GM18505 (cell line): ENCODE data around the gene SRRM5.

Experiments
- ATAC-seq: cut with Tn5 transposase; IDR thresholded peaks from one replicate; pipeline ENCODE4 v1.9.1; 2021; ENCODE audit not compliant: unreplicated experiment
- POLR2A ChIP-seq: IDR thresholded peaks from 4 replicates; pipeline ENCODE4 v1.6.1; 2011; ENCODE audit warnings: borderline replicate concordance; ENCODE audit not compliant: insufficient read depth, insufficient read length; ENCODE audit errors: extremely low read depth

SRRM5 gene, protein sequence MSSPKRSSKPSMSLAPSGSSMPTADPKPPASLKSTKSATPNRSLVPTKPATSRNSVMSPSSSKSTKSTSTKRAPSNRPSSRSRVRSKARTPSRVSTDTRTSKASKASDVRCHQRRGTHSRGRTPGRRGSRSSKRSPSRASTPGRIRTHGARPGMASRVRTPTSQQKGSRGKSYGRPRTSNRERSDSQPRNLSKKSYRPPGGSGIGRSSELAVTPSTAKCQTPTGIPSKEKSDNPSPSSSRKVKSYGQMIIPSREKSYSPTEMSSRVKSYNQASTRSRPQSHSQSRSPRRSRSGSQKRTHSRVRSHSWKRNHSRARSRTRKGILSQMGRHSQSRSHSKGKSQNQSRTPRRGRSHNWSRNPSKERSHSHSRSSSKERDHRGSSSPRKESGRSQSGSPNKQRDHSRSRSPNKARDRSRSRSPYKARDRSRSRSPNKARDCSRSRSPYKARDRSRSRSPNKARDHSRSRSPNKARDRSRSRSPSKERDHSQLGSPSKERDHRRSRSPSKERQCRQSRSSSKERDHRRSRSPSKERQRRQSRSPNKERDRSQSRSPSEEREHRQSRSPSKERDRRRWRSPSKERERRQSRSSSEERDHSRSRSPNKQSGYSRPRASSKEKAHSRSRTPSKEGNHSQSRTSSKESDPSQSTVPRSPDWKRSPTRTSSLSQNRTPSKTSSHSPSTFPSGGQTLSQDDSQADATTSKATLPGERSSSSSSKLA

DNA sequence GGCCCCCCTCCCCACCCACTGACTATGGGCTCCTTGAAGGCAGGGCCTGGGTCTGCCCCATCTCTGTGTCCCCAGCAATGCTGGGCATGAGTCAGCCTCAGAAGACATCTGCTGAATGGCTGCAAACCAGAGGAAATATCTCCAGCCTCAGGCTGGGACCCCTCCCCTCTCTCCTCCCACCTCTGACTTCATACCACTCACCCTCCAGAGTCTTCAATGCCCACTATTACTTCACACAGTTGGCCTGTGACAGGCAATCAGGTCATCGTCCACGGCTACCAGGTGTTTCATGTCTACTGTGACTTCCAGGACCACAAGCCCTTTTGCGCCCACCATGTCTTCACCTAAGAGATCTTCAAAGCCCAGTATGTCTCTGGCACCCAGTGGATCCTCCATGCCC, at the start of gene SRRM5:
Gene SRRM5 (plus strand): TSS at position 301 of the 400 bp plus-strand sequence. CDS start 34 bp downstream, at position 335.
- TF ChIP-seq POLR2A: no peak
- no peak for ATAC-seq

DNA sequence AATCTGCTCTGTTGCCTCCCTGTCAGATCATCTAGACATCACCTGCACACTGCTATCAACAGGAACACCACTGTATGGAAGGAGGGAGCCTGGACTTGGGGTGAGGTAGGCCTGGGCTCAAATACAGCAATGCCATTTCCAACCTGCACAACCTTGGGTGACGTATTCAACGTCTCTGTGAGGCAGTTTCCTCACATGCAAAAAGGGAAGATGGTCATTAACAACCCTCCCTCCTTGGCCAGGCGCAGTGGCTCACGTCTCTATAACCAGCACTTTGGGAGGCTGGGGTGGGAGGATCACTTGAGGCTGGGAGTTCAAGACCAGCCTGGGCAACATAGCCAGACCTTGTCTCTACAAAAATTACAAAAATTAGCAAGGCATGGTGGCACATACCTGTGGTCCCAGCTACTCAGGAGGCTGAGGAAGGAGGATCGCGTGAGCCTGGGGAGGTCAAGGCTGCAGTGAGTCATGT, 49.6 kb upstream of the SRRM5 start:
- ATAC-seq: no peak
- no peak for TF ChIP-seq POLR2A

DNA sequence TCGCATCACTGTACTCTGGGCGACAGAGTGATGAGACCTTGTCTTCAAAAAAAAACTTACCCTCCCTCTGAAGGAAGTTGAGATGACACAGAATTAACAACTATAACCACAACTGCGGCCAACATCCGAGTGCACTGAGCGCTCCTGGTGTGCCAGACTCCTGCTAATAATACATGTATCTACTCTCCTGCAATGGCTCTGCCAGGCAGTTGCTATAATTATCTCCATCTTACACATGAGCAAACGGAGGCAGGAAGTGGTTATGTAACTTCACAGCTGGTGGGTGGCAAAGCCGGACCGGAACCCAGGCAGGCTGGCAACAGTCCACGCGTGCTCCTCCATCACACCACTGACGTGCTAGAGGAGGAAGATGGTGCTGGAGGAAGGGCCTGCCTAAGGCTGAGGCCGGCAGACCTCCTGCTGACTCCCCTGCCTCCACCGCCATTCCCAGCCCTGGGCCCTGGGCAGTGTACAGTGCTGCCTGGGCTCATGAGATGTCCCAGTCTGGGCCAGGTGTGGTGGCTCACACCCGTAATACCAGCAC, 49.1 kb upstream of the SRRM5 start:
- peak; percentile 70 for ATAC-seq

DNA sequence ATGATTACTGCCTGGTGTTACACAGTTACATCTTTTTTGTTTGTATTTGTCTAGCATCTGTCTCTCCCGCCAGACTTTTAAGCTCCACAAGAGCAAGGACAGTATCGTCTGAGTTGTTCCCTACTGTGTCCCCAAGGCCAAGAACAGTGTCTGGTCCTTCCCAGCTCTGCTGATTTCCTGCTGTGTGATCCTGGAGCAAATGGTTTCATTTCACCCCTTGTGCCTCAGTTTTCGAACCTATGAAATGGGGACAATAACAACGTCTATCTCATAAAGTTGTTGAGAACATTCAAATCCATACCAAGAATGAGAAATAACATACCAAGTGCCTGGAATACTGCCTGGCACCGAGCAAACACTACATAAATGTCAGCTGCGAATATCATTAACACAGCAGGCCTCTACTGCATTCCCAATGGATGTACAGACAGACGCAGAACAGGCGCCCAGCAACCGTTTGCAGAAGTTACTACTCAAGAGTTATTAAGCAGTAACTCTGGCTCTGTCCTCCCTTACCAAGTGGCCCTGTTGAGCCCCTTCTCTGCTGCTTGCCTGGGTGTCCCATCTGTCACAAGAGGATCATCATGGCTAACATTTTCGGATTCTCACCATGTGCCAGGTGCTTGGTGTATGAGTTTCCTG, 48.0 kb upstream of the SRRM5 start:
- no peak for ATAC-seq
- no peak for TF ChIP-seq POLR2A

More for the DNA sequence above, 49.1 kb upstream of the SRRM5 start:
- TF ChIP-seq POLR2A: no peak

DNA sequence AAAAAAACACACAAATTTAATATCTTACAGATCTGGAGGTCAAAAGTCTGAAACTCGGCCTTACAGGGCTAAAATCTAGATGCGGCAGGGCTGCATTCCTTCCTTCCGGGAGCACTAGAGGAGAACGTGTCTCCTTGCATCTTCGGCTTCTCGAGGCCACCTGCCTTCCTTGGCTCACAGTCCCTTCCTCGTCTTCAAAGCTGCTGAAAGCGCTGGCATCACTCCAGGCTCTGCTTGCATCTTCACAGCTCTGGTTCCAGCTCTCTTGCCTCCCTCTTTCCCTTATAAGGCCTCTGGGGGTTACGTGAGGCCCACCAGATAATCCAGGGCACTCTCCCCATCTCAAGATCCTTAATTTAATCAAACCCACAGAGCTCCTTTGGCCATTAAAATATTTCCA, 47.1 kb upstream of the SRRM5 start:
- no peak for ATAC-seq
- no peak for TF ChIP-seq POLR2A

DNA sequence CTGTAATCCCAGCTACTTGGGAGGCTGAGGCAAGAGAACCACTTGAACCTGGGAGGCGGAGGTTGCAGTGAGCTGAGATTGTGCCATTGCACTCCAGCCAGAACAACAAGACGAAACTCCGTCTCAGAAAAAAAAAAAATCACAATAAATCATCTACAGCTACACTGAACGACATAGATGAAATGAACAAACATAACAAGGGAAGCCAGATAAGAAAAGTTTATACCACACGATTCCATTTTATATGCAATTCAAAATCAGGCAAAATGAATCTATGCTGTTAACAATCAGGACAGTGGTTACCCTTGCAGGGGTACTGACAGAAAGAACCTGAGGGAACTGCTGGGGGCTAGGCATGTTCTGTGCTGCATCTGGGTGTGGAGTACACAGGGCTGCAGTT, 42.2 kb upstream of the SRRM5 start:
- ATAC-seq: no peak
- no peak for TF ChIP-seq POLR2A

DNA sequence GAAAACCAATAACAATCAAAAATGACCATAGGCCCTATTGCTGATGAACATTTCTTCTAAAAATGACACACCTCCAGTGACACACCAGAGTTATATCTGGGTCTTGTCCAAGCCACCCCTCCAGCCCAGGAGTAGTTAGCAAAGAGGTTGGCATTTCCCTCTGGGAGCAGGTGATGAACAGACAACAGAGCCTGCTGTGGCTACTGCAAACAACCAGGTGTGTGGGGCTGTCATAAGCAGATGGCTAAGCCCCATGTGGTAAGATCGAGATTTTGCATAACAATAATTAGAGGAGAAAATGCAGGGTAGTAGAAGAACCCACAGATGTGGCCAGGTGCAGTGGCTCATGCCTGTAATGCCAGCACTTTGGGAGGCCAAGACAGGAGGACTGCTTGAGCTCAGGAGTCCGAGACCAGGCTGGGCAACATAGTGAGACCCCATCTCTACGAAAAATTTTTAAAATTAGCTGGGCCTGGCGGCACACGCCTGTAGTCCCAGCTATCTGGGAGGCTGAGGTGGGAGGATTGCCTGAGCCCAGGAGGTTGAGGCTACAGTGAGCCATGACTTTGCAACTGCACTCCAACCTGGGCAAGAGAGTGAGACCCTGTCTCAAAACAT, 41.6 kb upstream of the SRRM5 start:
- no peak for ATAC-seq
- no peak for TF ChIP-seq POLR2A

DNA sequence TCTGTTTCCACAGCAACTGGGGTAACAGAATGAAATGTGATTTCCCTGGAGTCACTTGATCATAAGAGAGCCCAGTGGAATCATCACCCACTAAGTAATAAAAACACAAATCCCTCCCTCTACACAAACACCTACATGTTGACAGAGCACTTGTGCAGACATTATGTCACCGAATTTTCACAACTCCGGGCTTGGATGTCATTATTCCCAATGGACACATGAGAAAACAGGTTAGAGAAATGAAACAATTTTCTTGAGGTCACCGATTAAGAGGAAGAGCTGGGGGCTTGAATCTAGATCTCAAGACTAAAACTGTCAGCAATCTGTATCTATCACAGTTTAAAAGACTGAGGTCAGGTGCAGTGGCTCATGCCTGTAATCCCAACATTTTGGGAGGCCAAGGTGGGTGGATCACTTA, 39.7 kb upstream of the SRRM5 start:
- no peak for TF ChIP-seq POLR2A

DNA sequence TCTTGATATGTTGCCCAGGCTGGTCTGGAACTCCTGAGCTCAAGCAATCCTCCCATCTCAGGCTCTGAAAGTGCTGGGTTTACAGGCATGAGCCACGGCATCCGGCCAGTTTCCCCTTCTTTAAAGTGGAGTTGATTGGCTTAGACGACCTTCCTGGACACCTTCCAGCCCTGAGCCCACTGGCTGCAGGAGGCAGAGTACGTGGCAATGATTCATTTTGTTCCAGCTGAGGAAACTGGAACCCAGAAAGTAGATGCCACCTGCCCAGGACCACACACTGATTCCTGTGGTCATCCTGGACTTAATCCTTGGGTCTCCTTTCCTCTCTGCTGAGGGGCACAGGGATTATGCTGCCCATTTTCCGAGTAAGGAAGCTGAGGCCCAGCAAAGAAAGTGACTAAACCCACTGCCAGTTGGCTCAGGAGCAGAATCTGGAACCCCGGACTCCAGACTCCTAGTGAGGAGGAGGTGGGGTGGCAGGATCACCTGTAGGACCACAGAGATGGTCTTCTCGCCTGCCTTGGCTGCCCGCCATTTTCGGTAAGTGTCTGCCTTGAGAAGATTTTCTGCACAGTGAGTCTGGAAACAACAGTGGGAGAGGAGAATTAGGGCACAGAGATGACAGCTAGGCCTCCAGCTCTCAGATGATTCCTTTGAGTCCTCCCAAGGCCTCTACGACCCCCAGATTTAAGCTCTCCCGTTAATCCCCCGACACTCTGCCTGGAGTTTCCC, 37.3 kb upstream of the SRRM5 start:
- no peak for ATAC-seq
- TF ChIP-seq POLR2A: no peak

More for the DNA sequence above, 39.7 kb upstream of the SRRM5 start:
- ATAC-seq: no peak

DNA sequence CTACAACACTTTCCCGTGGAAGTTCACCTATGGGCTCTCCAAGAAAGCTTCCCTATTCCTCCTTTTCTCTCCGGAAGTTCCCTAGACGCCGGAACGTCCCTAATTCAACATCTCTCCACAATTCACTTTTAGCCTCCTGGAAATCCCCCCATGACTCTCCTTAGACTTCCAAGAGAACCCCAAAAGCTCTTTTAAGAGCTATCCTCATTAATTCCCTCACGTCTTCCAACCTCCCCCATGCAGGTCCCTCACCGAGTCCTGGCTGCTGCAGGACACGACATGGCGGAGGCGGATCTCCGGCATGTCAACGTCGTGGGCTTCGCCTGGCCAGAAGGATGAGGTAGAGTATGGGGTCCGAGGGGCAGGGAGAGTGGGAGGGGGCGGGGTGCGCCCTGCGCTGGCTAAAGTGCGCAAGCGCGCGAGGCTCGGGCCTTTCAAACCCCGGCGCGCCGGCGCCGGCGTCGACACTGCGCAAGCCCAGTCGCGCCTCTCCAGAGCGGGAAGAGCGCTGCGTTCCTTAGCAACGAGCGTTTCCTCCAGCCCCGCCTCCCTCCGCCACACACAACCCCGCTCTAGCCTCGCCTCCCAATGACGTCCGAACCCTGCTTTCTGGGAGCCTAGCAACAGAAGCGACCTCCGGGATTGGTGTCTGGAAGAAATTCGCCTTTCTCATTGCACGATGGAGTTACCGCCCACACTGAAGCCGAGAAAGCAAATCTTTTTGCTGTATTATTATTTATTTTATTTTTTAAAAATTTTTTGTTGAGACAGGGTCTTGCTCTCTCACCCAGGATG, 36.5 kb upstream of the SRRM5 start, which contains the start of the genes PINLYP and XRCC1:
Gene PINLYP (plus strand): TSS at position 646 of the 795 bp plus-strand sequence. CDS start 1,391 bp downstream, outside the sequence.
Gene XRCC1 (minus strand): TSS at position 372 of the 795 bp plus-strand sequence. CDS start 69 bp downstream, at position 303.
- peak; percentile 40 for TF ChIP-seq POLR2A
- peak; percentile 96 for ATAC-seq

DNA sequence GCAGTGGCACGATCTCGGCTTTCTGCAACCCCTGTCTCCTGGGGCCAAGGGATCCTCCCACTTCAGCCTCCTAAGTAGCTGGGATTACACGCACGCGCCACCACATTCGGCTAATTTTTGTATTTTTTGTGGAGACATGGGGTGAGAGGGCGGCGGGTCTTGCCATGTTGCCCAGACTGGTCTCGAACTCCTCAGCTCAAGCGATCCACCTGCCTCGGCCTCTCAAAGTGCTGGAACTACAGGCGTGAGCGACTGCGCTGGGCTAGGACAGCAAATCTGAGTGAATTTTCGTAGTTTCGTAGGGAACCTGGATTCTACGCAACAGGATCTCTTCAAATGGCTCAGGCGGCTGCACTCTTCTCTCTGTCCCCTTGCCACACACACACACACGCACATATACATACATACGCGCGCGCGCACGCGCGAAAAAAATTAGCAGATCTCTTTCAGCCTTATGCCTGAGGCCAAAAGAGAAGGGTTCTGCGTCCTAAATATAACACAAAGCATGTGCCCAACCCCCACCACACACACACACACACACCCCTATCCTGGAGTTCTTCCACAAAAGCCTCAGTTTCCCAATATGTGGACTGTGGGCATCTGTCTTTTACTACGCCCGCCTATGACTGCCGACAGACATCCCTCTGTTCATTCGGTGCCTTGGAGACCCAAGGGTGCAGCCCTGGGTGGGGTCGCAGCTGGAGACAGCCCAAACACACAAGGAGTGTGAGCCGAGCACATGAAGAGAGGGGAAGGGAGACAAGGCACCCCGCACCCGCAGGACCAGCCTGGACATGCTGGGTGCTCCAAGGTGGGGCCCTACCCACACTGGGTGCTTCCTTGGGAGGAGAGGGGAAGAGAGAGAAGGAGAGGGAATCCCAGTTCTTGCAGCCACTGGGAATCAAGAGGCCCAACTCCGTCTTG, 35.7 kb upstream of the SRRM5 start:
- ATAC-seq: no peak
- no peak for TF ChIP-seq POLR2A

DNA sequence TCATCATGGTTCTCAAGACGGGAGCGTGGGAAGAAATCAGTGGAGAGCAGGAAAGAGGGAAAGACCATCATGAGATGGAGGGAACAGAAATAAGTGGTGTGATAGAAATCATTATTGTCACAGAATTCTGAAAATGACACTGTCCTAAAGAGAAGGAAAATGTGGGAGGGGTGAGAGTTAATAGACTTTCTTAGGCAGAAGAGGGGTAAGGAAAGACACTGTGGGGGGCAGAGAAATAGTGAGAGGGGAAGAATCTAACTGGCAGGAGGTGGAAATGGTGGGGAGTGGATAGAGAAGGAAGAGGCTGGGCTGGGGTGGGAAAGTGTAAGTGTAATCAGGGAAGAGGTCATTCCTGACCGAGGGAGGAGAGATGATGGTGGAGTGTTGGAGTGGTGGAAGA, 33.1 kb upstream of the SRRM5 start:
- ATAC-seq: no peak
- no peak for TF ChIP-seq POLR2A
